CD14-positive monocyte (primary cell): ENCODE measurements around the gene LINC01488. TPM values are rescaled to one million over a fixed set of nuclear protein-coding genes. Genes with fewer than 3 reads are reported as not detected.

Experiments used
- DNase-seq, 3 donors: peaks; one replicate each; pipeline ENCODE4 v3.0.0-alpha.2; 2011 to 2022
- H2AFZ ChIP-seq: 2 replicates; pipeline ENCODE4 v1.6.0; 2012; ENCODE audit warnings: mild to moderate bottlenecking, low read depth, low read length, inconsistent platforms; ENCODE audit not compliant: insufficient read depth, poor library complexity, severe bottlenecking
- H3K27ac ChIP-seq, 2 donors: 1 replicate in 1 of 2; 2 replicates in 1 of 2; pipeline ENCODE4 v1.5.1; 2012 to 2013; ENCODE audit warnings: low read length in 2 of 2, control low read depth in 1 of 2, inconsistent platforms in 1 of 2, low read depth in 1 of 2, mild to moderate bottlenecking in 1 of 2
- H3K27me3 ChIP-seq, 2 donors: one replicate each; pipeline versions ENCODE4 v1.6.0 to v1.6.1; 2011 to 2013; ENCODE audit warnings: low read length in 2 of 2; ENCODE audit not compliant: control insufficient read depth in 2 of 2, insufficient read depth in 2 of 2
- H3K36me3 ChIP-seq, 2 donors: replicated peaks in 1 of 2; 1 replicate in 1 of 2; 2 replicates in 1 of 2; pipeline versions ENCODE4 v1.5.1 to v1.6.1; 2012 to 2013; ENCODE audit warnings: low read length in 2 of 2, control low read depth in 1 of 2, inconsistent platforms in 1 of 2, mild to moderate bottlenecking in 1 of 2; ENCODE audit not compliant: insufficient read depth in 2 of 2, control insufficient read depth in 1 of 2
- H3K4me1 ChIP-seq, 2 donors: 1 replicate in 1 of 2; 2 replicates in 1 of 2; pipeline versions ENCODE4 v1.5.1 to v1.6.1; 2012 to 2013; ENCODE audit warnings: low read length in 2 of 2, control low read depth in 1 of 2, inconsistent platforms in 1 of 2, mild to moderate bottlenecking in 1 of 2, moderate library complexity in 1 of 2; ENCODE audit not compliant: insufficient read depth in 2 of 2, control insufficient read depth in 1 of 2
- H3K4me2 ChIP-seq: replicated peaks from 2 replicates; pipeline ENCODE3; 2012; ENCODE audit warnings: low read length, moderate library complexity, mild to moderate bottlenecking; ENCODE audit not compliant: poor library complexity, severe bottlenecking; ENCODE audit errors: extremely low read depth
- H3K4me3 ChIP-seq, 3 experiments: fragments of 200-600 bp in 1 of 3; sonication (generic) in 1 of 3; replicated peaks in 1 of 3; 1 replicate in 2 of 3; 2 replicates in 1 of 3; pipeline ENCODE4 v1.5.1; 2011 to 2013; ENCODE audit warnings: low read length in 3 of 3, mild to moderate bottlenecking in 3 of 3, control low read depth in 2 of 3, low read depth in 2 of 3, inconsistent platforms in 1 of 3, moderate library complexity in 1 of 3
- H3K79me2 ChIP-seq: 2 replicates; pipeline ENCODE4 v1.6.0; 2012; ENCODE audit warnings: mild to moderate bottlenecking, control low read depth, inconsistent platforms, low read length, moderate library complexity; ENCODE audit not compliant: insufficient read depth
- H3K9ac ChIP-seq: 2 replicates; pipeline ENCODE4 v1.6.0; 2017; ENCODE audit warnings: low read length, mild to moderate bottlenecking; ENCODE audit not compliant: insufficient read depth, poor library complexity, severe bottlenecking
- H3K9me3 ChIP-seq, 2 donors: replicated peaks in 1 of 2; 1 replicate in 1 of 2; 2 replicates in 1 of 2; pipeline versions ENCODE4 v1.5.1 to v1.6.1; 2012 to 2013; ENCODE audit warnings: low read length in 2 of 2, control low read depth in 1 of 2; ENCODE audit not compliant: control insufficient read depth in 1 of 2, insufficient read depth in 1 of 2
- H4K20me1 ChIP-seq: 2 replicates; pipeline ENCODE4 v1.6.0; 2012; ENCODE audit warnings: mild to moderate bottlenecking, low read length, control low read depth, moderate library complexity; ENCODE audit not compliant: insufficient read depth
- H3K27ac Mint-ChIP-seq, 7 donors: one replicate each; pipeline ENCODE4 v1.8.0; 2020; ENCODE audit warnings: mild to moderate bottlenecking in 7 of 7, mixed read lengths in 7 of 7, moderate library complexity in 6 of 7, inconsistent platforms in 2 of 7
- H3K27me3 Mint-ChIP-seq, 3 donors: one replicate each; pipeline ENCODE4 v1.8.0; 2021 to 2022; ENCODE audit warnings: low read depth in 3 of 3, mild to moderate bottlenecking in 3 of 3, mixed read lengths in 3 of 3, moderate library complexity in 3 of 3, inconsistent platforms in 1 of 3
- H3K36me3 Mint-ChIP-seq, 2 donors: one replicate each; pipeline ENCODE4 v1.8.0; 2020; ENCODE audit warnings: mixed read lengths in 2 of 2, inconsistent platforms in 1 of 2, mild to moderate bottlenecking in 1 of 2
- H3K4me1 Mint-ChIP-seq: one replicate; pipeline ENCODE4 v1.8.0; 2020; ENCODE audit warnings: mild to moderate bottlenecking, mixed read lengths
- H3K4me3 Mint-ChIP-seq, 2 donors: one replicate each; pipeline ENCODE4 v1.8.0; 2020; ENCODE audit warnings: mild to moderate bottlenecking in 2 of 2, mixed read lengths in 2 of 2, moderate library complexity in 1 of 2
- H3K9me3 Mint-ChIP-seq, 7 donors: one replicate each; pipeline ENCODE4 v1.8.0; 2020 to 2022; ENCODE audit warnings: mixed read lengths in 7 of 7, mild to moderate bottlenecking in 6 of 7, moderate library complexity in 6 of 7, inconsistent platforms in 2 of 7
- WGBS: methylation state at CpG from one replicate; pipeline ENCODE4 v1.1.5; 2013; ENCODE audit warnings: missing lambda C conversion rate; ENCODE audit not compliant: insufficient coverage; 5-methylcytosine and 5-hydroxymethylcytosine counted together
- intact Hi-C, 2 donors: fragments of 100-400 bp; cut with micrococcal nuclease; formaldehyde crosslinking; loops; one replicate each; pipeline versions ENCODE4 v1.15.0 to v1.15.1; 2023
- polyA plus RNA-seq, 3 donors: library from polyadenylated mRNA; depleted of rRNA in 1 of 3; unstranded in 2 of 3; stranded (reverse) in 1 of 3; fragments of 300-500 nt in 2 of 3; fragments of >200 nt in 1 of 3; fragmentation: Illumina TruSeq in 2 of 3; gene quantifications; 1 replicate in 2 of 3; 2 replicates in 1 of 3; pipeline ENCODE4 v1.2.3, GENCODE V29; 2012 to 2021
- TF ChIP-seq, protein P1 (sequence below): fragments of 200-600 bp; IDR thresholded peaks from one replicate; pipeline ENCODE4 v1.8.0; 2022; ENCODE audit warnings: antibody characterized with exemption, mild to moderate bottlenecking

The LINC01488 gene
- polyA plus RNA-seq, 3 donors = not detected

- Histone ChIP-seq H3K36me3 (no peaks in the 10 kb centered on the region), H3K27me3 (no peaks in the 10 kb centered on the region), H3K4me1 (no peaks in the 10 kb centered on the region), H3K4me2 (no peak overlapping the region), H3K79me2 (no peaks in the 10 kb centered on the region), H3K9ac (no peak overlapping the region), H3K4me3 (no peak overlapping the region), H3K9me3 (peaks cover 16 to 21% of the 10 kb centered on the region in 2 donors), H3K27ac (no peak overlapping the region), H4K20me1 (no peaks in the 10 kb centered on the region), H2AFZ (no peak overlapping the region)
- no peak overlapping the region for H3K27ac Mint-ChIP-seq
- DNase-seq = no peak
- no peak overlapping the region for H3K4me3 Mint-ChIP-seq
- H3K36me3 Mint-ChIP-seq = no peaks in the 10 kb centered on the region
- no peaks in the 10 kb centered on the region for H3K4me1 Mint-ChIP-seq
- H3K9me3 Mint-ChIP-seq = peaks cover 13 to 30% (median 25%) of the 10 kb centered on the region in 7 donors
- intact Hi-C loops = no loop called here
- H3K27me3 Mint-ChIP-seq = peaks cover 0 to 12% (median 4%) of the 10 kb centered on the region in 3 donors
- WGBS = 100% methylated on average over 1 of the region's 7 CpGs
- TF ChIP-seq, protein P1, sequence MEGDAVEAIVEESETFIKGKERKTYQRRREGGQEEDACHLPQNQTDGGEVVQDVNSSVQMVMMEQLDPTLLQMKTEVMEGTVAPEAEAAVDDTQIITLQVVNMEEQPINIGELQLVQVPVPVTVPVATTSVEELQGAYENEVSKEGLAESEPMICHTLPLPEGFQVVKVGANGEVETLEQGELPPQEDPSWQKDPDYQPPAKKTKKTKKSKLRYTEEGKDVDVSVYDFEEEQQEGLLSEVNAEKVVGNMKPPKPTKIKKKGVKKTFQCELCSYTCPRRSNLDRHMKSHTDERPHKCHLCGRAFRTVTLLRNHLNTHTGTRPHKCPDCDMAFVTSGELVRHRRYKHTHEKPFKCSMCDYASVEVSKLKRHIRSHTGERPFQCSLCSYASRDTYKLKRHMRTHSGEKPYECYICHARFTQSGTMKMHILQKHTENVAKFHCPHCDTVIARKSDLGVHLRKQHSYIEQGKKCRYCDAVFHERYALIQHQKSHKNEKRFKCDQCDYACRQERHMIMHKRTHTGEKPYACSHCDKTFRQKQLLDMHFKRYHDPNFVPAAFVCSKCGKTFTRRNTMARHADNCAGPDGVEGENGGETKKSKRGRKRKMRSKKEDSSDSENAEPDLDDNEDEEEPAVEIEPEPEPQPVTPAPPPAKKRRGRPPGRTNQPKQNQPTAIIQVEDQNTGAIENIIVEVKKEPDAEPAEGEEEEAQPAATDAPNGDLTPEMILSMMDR = no peak
Measured at GRCh38 chr11:69461272-69461962, 20.0 kb upstream of the LINC01488 start.

GRCh38 chr11:69462106-69462951 is 19.1 kb upstream of the LINC01488 start:
- no peaks in the 10 kb centered on the region for H3K36me3 ChIP-seq
- no peak overlapping the region for H2AFZ ChIP-seq
- Mint-ChIP-seq H3K36me3 (no peaks in the 10 kb centered on the region), H3K9me3 (peaks cover 13 to 22% (median 20%) of the 10 kb centered on the region in 7 donors), H3K27me3 (peaks cover 2 to 12% (median 4%) of the 10 kb centered on the region in 3 donors), H3K4me1 (no peaks in the 10 kb centered on the region), H3K27ac (peak overlapping the region in 1 of 7 donors; percentile 58), H3K4me3 (no peak overlapping the region)
- H3K4me3 ChIP-seq = no peak overlapping the region
- no peak overlapping the region for H3K4me2 ChIP-seq
- no peaks in the 10 kb centered on the region for H4K20me1 ChIP-seq
- no peak for DNase-seq
- peaks cover 9 to 17% of the 10 kb centered on the region in 2 donors for H3K9me3 ChIP-seq
- intact Hi-C loops = no loop called here
- WGBS = 96% methylated on average over 15 of the region's 19 CpGs
- H3K4me1 ChIP-seq = no peaks in the 10 kb centered on the region
- H3K27me3 ChIP-seq = no peaks in the 10 kb centered on the region
- TF ChIP-seq, protein P1 = no peak
- no peak overlapping the region for H3K9ac ChIP-seq
- H3K79me2 ChIP-seq = no peaks in the 10 kb centered on the region
- H3K27ac ChIP-seq = no peak overlapping the region
